SK-N-SH (cell line): ENCODE results near the gene PDE9A. TPM values are rescaled to one million over a fixed set of nuclear protein-coding genes. Genes with fewer than 3 reads are reported as not detected.

Experiments
- CTCF ChIA-PET: fragments of 300-600, 350-600 bp; formaldehyde crosslinking; extraction: SDS; loops from one replicate; lab custom pipeline; 2021; lab: Yijun Ruan, JAX
- POLR2A ChIA-PET: fragments of 350-600 bp; sonication (Branson Sonifier 250); formaldehyde crosslinking; extraction: SDS; loops from one replicate; lab custom pipeline; 2020; ENCODE audit warnings: antibody characterized with exemption, inconsistent platforms; lab: Yijun Ruan, JAX
- DNase-seq: peaks from one replicate; pipeline ENCODE4 v3.0.0; 2012
- H2AFZ ChIP-seq: fragments of 200-600 bp; sonication (generic); 2 replicates; pipeline ENCODE4 v1.8.1; 2016; ENCODE audit warnings: antibody characterized with exemption, mild to moderate bottlenecking, low read depth
- H3F3A ChIP-seq: fragments of 200-600 bp; sonication (generic); replicated peaks from 2 replicates; pipeline ENCODE3; 2016; ENCODE audit warnings: antibody characterized with exemption, mild to moderate bottlenecking; ENCODE audit not compliant: insufficient read depth
- H3K27ac ChIP-seq, 2 experiments: fragments of 200-500 bp in 1 of 2; fragments of 200-600 bp in 1 of 2; sonication (Bioruptor generic) in 1 of 2; sonication (generic), shearing (Covaris generic) in 1 of 2; 2 replicates each; pipeline versions ENCODE4 v1.5.1 to v1.6.1; 2014 to 2016; ENCODE audit warnings: low read depth in 2 of 2, inconsistent platforms in 1 of 2, low read length in 1 of 2, mild to moderate bottlenecking in 1 of 2, mixed read lengths in 1 of 2
- H3K27me3 ChIP-seq: fragments of 200-600 bp; sonication (generic), shearing (Covaris generic); 2 replicates; pipeline ENCODE4 v1.6.1; 2016; ENCODE audit warnings: mixed run types; ENCODE audit not compliant: insufficient read depth
- H3K36me3 ChIP-seq, 2 experiments: fragments of 200-500 bp in 1 of 2; fragments of 200-600 bp in 1 of 2; sonication (Bioruptor generic) in 1 of 2; sonication (generic) in 1 of 2; replicated peaks in 1 of 2; 2 replicates each; pipeline versions ENCODE3 to v1.5.1; 2014 to 2016; ENCODE audit warnings: low read length in 1 of 2, mild to moderate bottlenecking in 1 of 2; ENCODE audit not compliant: insufficient read depth in 2 of 2, control insufficient read depth in 1 of 2
- H3K4me1 ChIP-seq, 2 experiments: fragments of 200-500 bp in 1 of 2; fragments of 200-600 bp in 1 of 2; sonication (Bioruptor generic) in 1 of 2; sonication (generic), shearing (Covaris generic) in 1 of 2; 2 replicates each; pipeline versions ENCODE4 v1.5.1 to v1.6.1; 2014 to 2016; ENCODE audit warnings: low read depth in 1 of 2, low read length in 1 of 2, mixed run types in 1 of 2; ENCODE audit not compliant: insufficient read depth in 2 of 2, control insufficient read depth in 1 of 2
- H3K4me2 ChIP-seq: fragments of 200-600 bp; sonication (generic), shearing (Covaris generic); 2 replicates; pipeline ENCODE4 v1.6.1; 2017; ENCODE audit warnings: mixed run types
- H3K4me3 ChIP-seq, 2 experiments: fragments of 200-500 bp in 1 of 2; fragments of 200-600 bp in 1 of 2; sonication (Bioruptor generic) in 1 of 2; sonication (generic), shearing (Covaris generic) in 1 of 2; 2 replicates each; pipeline versions ENCODE4 v1.5.1 to v1.8.1; 2014 to 2016; ENCODE audit warnings: low read depth in 2 of 2, inconsistent platforms in 1 of 2, low read length in 1 of 2, mild to moderate bottlenecking in 1 of 2, mixed read lengths in 1 of 2, moderate library complexity in 1 of 2
- H3K79me2 ChIP-seq: fragments of 200-600 bp; sonication (generic); 2 replicates; pipeline ENCODE4 v1.8.1; 2017; ENCODE audit warnings: mild to moderate bottlenecking; ENCODE audit not compliant: insufficient read depth
- H3K9ac ChIP-seq: fragments of 200-600 bp; sonication (generic); 2 replicates; pipeline ENCODE4 v1.6.1; 2017; ENCODE audit warnings: mixed run types
- H3K9me2 ChIP-seq: fragments of 200-600 bp; sonication (generic); 2 replicates; pipeline ENCODE4 v1.6.1; 2017; ENCODE audit warnings: mixed run types
- H3K9me3 ChIP-seq: fragments of 200-600 bp; sonication (generic); 2 replicates; pipeline ENCODE4 v1.6.1; 2017; ENCODE audit warnings: mixed run types, mild to moderate bottlenecking, moderate library complexity
- H4K20me1 ChIP-seq: fragments of 200-600 bp; sonication (generic); 2 replicates; pipeline ENCODE4 v1.6.1; 2017; ENCODE audit warnings: mild to moderate bottlenecking, mixed run types; ENCODE audit not compliant: insufficient read depth
- CHD2 ChIP-seq: fragments of 150-350 bp; IDR thresholded peaks from 2 replicates; pipeline ENCODE4 v1.6.1; 2018; ENCODE audit warnings: low read length; ENCODE audit not compliant: partially characterized antibody
- ELF1 ChIP-seq: IDR thresholded peaks from 2 replicates; pipeline ENCODE4 v1.4.0; 2012
- FOXM1 ChIP-seq: IDR thresholded peaks from 2 replicates; pipeline ENCODE4 v1.4.0; 2012; ENCODE audit warnings: low read depth, mild to moderate bottlenecking
- MEF2A ChIP-seq: IDR thresholded peaks from 2 replicates; pipeline ENCODE4 v1.4.0; 2012; ENCODE audit warnings: low read depth, borderline replicate concordance
- MXI1 ChIP-seq: IDR thresholded peaks from 2 replicates; pipeline ENCODE4 v1.6.1; 2012; ENCODE audit warnings: mild to moderate bottlenecking, low read depth, low read length, improper control_type of control experiment
- NFIC ChIP-seq: IDR thresholded peaks from 2 replicates; pipeline ENCODE4 v1.4.0; 2012; ENCODE audit warnings: borderline replicate concordance
- POLR2AphosphoS5 ChIP-seq: IDR thresholded peaks from 2 replicates; pipeline ENCODE4 v1.6.1; 2012; ENCODE audit warnings: low read depth, low read length
- REST ChIP-seq: IDR thresholded peaks from 2 replicates; pipeline ENCODE4 v1.6.1; 2012; ENCODE audit warnings: mild to moderate bottlenecking, low read depth, low read length, moderate library complexity
- RXRA ChIP-seq: IDR thresholded peaks from 2 replicates; pipeline ENCODE4 v1.4.0; 2012; ENCODE audit warnings: low read depth, mild to moderate bottlenecking, borderline replicate concordance
- SIN3A ChIP-seq: IDR thresholded peaks from 2 replicates; pipeline ENCODE4 v1.6.1; 2012; ENCODE audit warnings: low read depth, mild to moderate bottlenecking, low read length, moderate library complexity, borderline replicate concordance
- SMC3 ChIP-seq: IDR thresholded peaks from 2 replicates; pipeline ENCODE4 v1.6.1; 2012; ENCODE audit warnings: low read depth, low read length, improper control_type of control experiment
- TAF1 ChIP-seq: IDR thresholded peaks from 2 replicates; pipeline ENCODE4 v1.6.1; 2012; ENCODE audit warnings: low read depth, mild to moderate bottlenecking, low read length, moderate library complexity, borderline replicate concordance
- TCF12 ChIP-seq: IDR thresholded peaks from 2 replicates; pipeline ENCODE4 v1.4.0; 2012
- TEAD4 ChIP-seq: IDR thresholded peaks from 2 replicates; pipeline ENCODE4 v1.4.0; 2012; ENCODE audit warnings: mild to moderate bottlenecking, borderline replicate concordance; ENCODE audit not compliant: insufficient read depth
- YY1 ChIP-seq: IDR thresholded peaks from 2 replicates; pipeline ENCODE4 v1.4.0; 2012; ENCODE audit warnings: low read depth, mild to moderate bottlenecking
- WGBS: methylation state at CpG from one replicate; pipeline ENCODE4 v1.1.6; 2017; ENCODE audit warnings: low lambda C conversion rate; 5-methylcytosine and 5-hydroxymethylcytosine counted together
- polyA plus RNA-seq, 3 experiments: library from polyadenylated mRNA; depleted of rRNA; stranded (reverse); fragments of >200 nt; gene quantifications; 2 replicates each; pipeline ENCODE4 v1.2.3, GENCODE V29; 2012
- TF ChIP-seq, protein P1 (sequence below): IDR thresholded peaks from 2 replicates; pipeline ENCODE4 v1.4.0; 2012; ENCODE audit warnings: low read depth, borderline replicate concordance

PDE9A gene
- polyA plus RNA-seq, 1 of the 3 experiments (the other 2 are of a cell fraction) = 0.28 TPM

- TF ChIP-seq MXI1 = no peak
Observed at GRCh38 chr21:42767561-42767835, 114.1 kb downstream of the PDE9A start (continued).

DNA sequence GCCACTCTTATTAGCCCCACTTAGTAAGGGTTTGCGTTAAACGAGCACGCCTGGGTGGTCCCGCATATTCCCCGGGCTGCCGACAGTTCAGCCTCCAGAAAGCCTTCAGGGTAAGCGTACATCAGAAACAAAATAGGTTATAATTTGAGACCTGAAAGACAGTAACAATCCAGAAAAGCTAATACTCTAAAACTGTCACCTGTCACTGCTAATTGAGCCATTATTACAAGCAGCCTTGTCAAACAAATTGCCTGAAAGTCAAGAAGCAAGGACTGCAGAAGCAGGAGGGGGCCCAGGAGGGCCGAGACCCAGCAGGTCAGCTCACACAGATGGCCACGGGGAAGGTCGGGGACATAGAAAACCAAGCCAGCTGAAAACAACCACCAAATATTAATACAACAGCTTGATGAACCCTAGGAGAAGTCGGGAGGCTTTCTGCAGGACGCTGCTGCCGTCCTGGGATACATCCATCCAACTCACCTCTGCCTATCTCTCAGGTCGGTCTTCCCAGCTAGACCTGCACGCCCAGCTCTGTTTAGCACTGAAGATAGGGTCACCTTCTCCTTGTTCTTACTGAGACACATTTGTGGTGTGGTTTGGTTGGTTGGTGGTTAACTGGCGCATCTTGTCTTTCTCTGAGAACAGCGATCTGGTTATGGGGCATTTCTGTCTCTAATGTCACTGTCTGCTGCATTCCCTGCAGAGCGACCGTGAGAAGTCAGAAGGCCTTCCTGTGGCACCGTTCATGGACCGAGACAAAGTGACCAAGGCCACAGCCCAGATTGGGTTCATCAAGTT, 115.1 kb downstream of the PDE9A start:
- Histone ChIP-seq H3K4me1 (no peaks in the 10 kb centered on the region), H3K4me2 (no peak overlapping the region), H3K27me3 (no peaks in the 10 kb centered on the region), H3K9ac (no peak overlapping the region), H3K27ac (no peak overlapping the region), H3K36me3 (no peaks in the 10 kb centered on the region), H3K9me2 (no peaks in the 10 kb centered on the region), H3K4me3 (no peak overlapping the region), H4K20me1 (no peaks in the 10 kb centered on the region), H2AFZ (no peak overlapping the region), H3K79me2 (no peaks in the 10 kb centered on the region), H3F3A (no peaks in the 10 kb centered on the region), H3K9me3 (no peaks in the 10 kb centered on the region)
- ChIA-PET POLR2A (no interaction called here), CTCF (no interaction called here)
- DNase-seq = no peak
- WGBS = 81% methylated on average over 17 of the region's 21 CpGs
- TF ChIP-seq REST = no peak
- no peak for TF ChIP-seq TEAD4
- TF ChIP-seq TCF12 = no peak
- TF ChIP-seq SMC3 = no peak
- no peak for TF ChIP-seq TAF1
- no peak for TF ChIP-seq CHD2
- no peak for TF ChIP-seq NFIC
- TF ChIP-seq FOXM1 = no peak
- TF ChIP-seq POLR2AphosphoS5 = no peak
- TF ChIP-seq, protein P1, sequence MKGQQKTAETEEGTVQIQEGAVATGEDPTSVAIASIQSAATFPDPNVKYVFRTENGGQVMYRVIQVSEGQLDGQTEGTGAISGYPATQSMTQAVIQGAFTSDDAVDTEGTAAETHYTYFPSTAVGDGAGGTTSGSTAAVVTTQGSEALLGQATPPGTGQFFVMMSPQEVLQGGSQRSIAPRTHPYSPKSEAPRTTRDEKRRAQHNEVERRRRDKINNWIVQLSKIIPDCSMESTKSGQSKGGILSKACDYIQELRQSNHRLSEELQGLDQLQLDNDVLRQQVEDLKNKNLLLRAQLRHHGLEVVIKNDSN = no peak
- TF ChIP-seq RXRA = no peak
- TF ChIP-seq YY1 = no peak
- TF ChIP-seq SIN3A = no peak
- no peak for TF ChIP-seq ELF1
- no peak for TF ChIP-seq MXI1
- no peak for TF ChIP-seq MEF2A
- TF ChIP-seq, all 33 proteins: peak for 0
